Activated CD8-positive, alpha-beta memory T cell treated with anti-CD3 and anti-CD28 coated beads, Interleukin-2, amount 50 U/mL, for 1 hour (primary cell): ENCODE results near the gene COA1.
"Not testable (repeated sequence)": the region's sequence is repeated elsewhere in the genome, so short reads cannot be mapped to it uniquely, and the experiment has no call there.

Source experiments
- DNase-seq: peaks from one replicate; pipeline ENCODE4 v3.0.0-alpha.2; 2020; ENCODE audit errors: extremely low read depth

COA1 gene

GRCh38 chr7:43729214-43729923, at the start of gene COA1:
TSS of gene COA1 (minus strand) at chr7:43729523. CDS start at chr7:43648614, 80,909 bp downstream.
- DNase-seq, result peak; percentile 50

GRCh38 chr7:43778293-43779044, 49.1 kb upstream of the COA1 start:
- not testable (repeated sequence) for DNase-seq

GRCh38 chr7:43775255-43775654, 45.9 kb upstream of the COA1 start:
- not testable (repeated sequence) for DNase-seq

GRCh38 chr7:43773268-43773667, 43.9 kb upstream of the COA1 start:
- not testable (repeated sequence) for DNase-seq

GRCh38 chr7:43771573-43771972, 42.2 kb upstream of the COA1 start:
- DNase-seq, result no peak

GRCh38 chr7:43771128-43771527, 41.8 kb upstream of the COA1 start:
- DNase-seq, result no peak

GRCh38 chr7:43769791-43770465, 40.6 kb upstream of the COA1 start:
- DNase-seq, result no peak

- DNase-seq, result no peak
These were observed 40.0 kb upstream of the COA1 start for GRCh38 chr7:43769281-43769680.

GRCh38 chr7:43768887-43769272, 39.6 kb upstream of the COA1 start:
- DNase-seq, result no peak

GRCh38 chr7:43768201-43768886, 39.0 kb upstream of the COA1 start:
- no peak for DNase-seq

GRCh38 chr7:43767311-43767710, 38.0 kb upstream of the COA1 start:
- DNase-seq, result no peak

GRCh38 chr7:43766564-43766963, 37.2 kb upstream of the COA1 start:
- no peak for DNase-seq

GRCh38 chr7:43764807-43765491, 35.6 kb upstream of the COA1 start:
- DNase-seq, result no peak

GRCh38 chr7:43764039-43764761, 34.9 kb upstream of the COA1 start:
- no peak for DNase-seq

GRCh38 chr7:43763183-43763582, 33.9 kb upstream of the COA1 start:
- no peak for DNase-seq

GRCh38 chr7:43761938-43762692, 32.8 kb upstream of the COA1 start:
- DNase-seq, result no peak

- no peak for DNase-seq
These were observed 32.1 kb upstream of the COA1 start for GRCh38 chr7:43761382-43761781.

GRCh38 chr7:43760861-43761260, 31.5 kb upstream of the COA1 start:
- no peak for DNase-seq

- no peak for DNase-seq
These were observed 29.7 kb upstream of the COA1 start for GRCh38 chr7:43758822-43759683.
